Astrocyte (in vitro differentiated cells and primary cell): ENCODE results near the gene RBX1.

Experiments
- CTCF ChIP-seq: IDR thresholded peaks from 2 replicates; pipeline ENCODE4 v1.5.1; 2011; ENCODE audit warnings: low read depth, mild to moderate bottlenecking, inconsistent platforms, low read length, moderate library complexity; ENCODE audit not compliant: insufficient read depth
- EZH2 ChIP-seq: IDR thresholded peaks from 2 replicates; pipeline ENCODE4 v1.6.1; 2012; ENCODE audit warnings: mild to moderate bottlenecking, low read length, inconsistent platforms; ENCODE audit not compliant: insufficient read depth

- TF ChIP-seq CTCF, result no peak
- TF ChIP-seq EZH2, result no peak
These were observed 70.0 kb downstream of the RBX1 start for GRCh38 chr22:41021061-41021612.
